ENCODE results near the gene PNLDC1.

PNLDC1 gene

DNA sequence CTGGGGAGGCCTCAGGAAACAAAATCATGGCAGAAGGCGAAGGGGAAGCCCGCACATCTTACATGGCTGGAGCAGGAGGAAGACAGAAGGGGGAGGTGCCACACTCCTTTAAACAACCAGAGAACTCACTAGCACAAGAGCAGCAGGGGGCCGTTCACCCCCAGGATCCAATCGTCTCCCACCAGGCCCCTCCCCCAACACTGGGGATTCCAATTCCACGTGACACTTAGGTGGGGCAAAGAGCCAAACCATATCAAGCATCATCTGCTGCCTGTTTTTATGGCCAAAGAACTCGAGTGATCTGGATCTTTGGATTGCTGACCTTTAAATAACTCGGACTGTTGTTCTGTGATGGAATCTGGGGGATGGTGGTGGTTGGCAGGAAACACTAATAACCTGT is 28.0 kb downstream of the PNLDC1 start:
- TF ChIP-seq MYC (IDR thresholded peaks at IDR 0.05; ENCODE audit: low read depth, low read length) (no peak), POLR2A (IDR thresholded peaks at IDR 0.05; ENCODE audit: extremely low read depth, insufficient read length) (no peak), MAX (IDR thresholded peaks at IDR 0.05; ENCODE audit: low read depth, low read length) (no peak)
- TF ChIP-seq, protein P1, sequence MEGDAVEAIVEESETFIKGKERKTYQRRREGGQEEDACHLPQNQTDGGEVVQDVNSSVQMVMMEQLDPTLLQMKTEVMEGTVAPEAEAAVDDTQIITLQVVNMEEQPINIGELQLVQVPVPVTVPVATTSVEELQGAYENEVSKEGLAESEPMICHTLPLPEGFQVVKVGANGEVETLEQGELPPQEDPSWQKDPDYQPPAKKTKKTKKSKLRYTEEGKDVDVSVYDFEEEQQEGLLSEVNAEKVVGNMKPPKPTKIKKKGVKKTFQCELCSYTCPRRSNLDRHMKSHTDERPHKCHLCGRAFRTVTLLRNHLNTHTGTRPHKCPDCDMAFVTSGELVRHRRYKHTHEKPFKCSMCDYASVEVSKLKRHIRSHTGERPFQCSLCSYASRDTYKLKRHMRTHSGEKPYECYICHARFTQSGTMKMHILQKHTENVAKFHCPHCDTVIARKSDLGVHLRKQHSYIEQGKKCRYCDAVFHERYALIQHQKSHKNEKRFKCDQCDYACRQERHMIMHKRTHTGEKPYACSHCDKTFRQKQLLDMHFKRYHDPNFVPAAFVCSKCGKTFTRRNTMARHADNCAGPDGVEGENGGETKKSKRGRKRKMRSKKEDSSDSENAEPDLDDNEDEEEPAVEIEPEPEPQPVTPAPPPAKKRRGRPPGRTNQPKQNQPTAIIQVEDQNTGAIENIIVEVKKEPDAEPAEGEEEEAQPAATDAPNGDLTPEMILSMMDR (IDR thresholded peaks at IDR 0.05; ENCODE audit: low read depth, low read length) = no peak
- DNase-seq (ENCODE audit: low read depth) = no peak

DNA sequence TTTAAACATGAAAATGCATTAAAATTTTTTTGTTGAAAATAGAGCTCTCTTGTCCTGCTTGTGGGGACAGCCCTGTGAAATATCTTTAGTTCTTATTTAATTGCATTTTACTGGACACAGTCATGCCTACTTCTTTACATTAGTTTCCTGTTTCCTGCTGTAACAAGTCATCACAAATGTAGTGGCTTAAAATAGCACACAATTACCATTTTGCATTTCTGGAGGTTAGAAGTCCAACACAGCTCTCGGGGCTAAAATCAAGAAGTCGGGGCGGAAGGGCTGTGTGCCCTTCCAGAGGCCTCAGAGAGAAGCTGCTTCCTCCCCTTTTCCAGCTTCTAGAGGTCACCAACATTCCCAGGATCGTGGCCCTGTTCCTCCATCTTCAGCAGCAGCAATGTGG is 29.4 kb downstream of the PNLDC1 start:
- peak; percentile 58 for DNase-seq (ENCODE audit: low read depth)
- TF ChIP-seq POLR2A (IDR thresholded peaks at IDR 0.05; ENCODE audit: extremely low read depth, insufficient read length) = no peak
- TF ChIP-seq MAX (IDR thresholded peaks at IDR 0.05; ENCODE audit: low read depth, low read length) = no peak
- TF ChIP-seq, protein P1 (IDR thresholded peaks at IDR 0.05; ENCODE audit: low read depth, low read length) = no peak
- no peak for TF ChIP-seq MYC (IDR thresholded peaks at IDR 0.05; ENCODE audit: low read depth, low read length)
- no peak overlapping the region for H3K4me3 ChIP-seq (ENCODE audit: low read depth, low read length)

More for the DNA sequence above, 28.0 kb downstream of the PNLDC1 start:
- H3K4me3 ChIP-seq (ENCODE audit: low read depth, low read length) = no peak overlapping the region

DNA sequence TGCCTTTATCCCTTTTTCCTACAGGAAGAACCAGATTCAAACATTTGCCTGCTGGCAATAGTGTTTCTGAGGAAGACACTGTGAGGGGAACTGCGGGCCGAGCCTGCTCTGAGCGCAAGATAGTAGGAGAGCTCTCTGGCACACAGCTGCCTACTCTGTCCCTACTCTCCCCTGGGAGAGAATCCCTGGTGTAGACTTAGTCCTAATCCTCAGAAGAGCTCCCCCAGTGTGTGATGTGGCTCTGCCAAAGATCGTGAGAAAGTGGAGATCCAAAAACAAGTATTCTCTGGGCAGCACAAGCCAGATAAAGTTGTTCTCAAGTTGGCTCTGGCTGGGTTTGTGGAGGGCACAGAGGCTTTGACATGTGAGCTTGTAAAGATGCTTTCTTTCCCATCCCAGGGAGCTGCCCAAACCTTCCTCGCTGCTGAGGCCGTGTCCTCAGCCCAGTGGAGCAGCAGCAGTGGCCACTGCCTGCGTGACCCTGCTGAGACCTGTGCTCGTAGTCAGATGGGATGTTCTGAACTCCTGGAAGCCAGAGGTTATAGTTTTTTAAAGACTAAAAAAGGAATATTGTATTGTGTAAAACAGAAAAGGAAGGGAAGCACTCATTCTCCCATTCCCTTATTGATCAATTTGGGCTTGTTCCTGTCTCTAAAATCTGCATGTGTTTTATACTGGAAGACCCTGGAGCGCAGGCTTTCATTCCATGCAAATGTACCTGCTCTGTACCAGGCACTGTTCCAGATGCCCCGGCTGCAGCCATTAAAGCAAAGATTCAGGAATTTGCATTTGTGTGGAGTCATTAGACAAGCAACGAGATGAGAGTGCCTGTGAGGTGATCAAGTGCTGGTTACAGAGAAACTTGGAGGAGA is 30.7 kb downstream of the PNLDC1 start:
- no peak for TF ChIP-seq POLR2A (IDR thresholded peaks at IDR 0.05; ENCODE audit: extremely low read depth, insufficient read length)
- no peak for TF ChIP-seq MAX (IDR thresholded peaks at IDR 0.05; ENCODE audit: low read depth, low read length)
- TF ChIP-seq MYC (IDR thresholded peaks at IDR 0.05; ENCODE audit: low read depth, low read length) = no peak
- TF ChIP-seq, protein P1 (IDR thresholded peaks at IDR 0.05; ENCODE audit: low read depth, low read length) = no peak
- no peak for DNase-seq (ENCODE audit: low read depth)
- H3K4me3 ChIP-seq (ENCODE audit: low read depth, low read length) = no peak overlapping the region

GRCh38 chr6:159831373-159831679 is 31.2 kb downstream of the PNLDC1 start:
- TF ChIP-seq, protein P1 (IDR thresholded peaks at IDR 0.05; ENCODE audit: low read depth, low read length) = no peak
- TF ChIP-seq MYC (IDR thresholded peaks at IDR 0.05; ENCODE audit: low read depth, low read length) (no peak), MAX (IDR thresholded peaks at IDR 0.05; ENCODE audit: low read depth, low read length) (no peak), POLR2A (IDR thresholded peaks at IDR 0.05; ENCODE audit: extremely low read depth, insufficient read length) (no peak)
- no peak overlapping the region for H3K4me3 ChIP-seq (ENCODE audit: low read depth, low read length)
- DNase-seq (ENCODE audit: low read depth) = no peak

DNA sequence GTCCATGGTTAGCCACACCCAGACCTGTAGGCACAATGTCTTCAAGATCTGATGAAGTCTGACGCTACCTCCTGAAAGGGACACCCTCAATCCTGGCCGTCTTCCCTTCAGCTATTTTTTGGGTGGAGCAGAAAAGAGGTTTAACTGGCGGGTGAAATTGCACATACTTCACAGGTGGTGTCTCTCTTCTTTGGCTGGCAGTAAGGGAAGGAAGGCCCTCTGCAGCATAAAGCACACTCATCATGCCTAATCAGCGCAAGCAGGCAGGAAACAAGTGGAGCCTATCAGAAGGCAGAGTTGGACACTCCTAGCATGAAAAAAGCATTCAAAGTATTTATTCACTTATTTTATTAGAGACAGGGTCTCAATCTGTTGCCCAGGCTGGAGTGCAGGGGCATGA is 32.9 kb downstream of the PNLDC1 start:
- no peak for DNase-seq (ENCODE audit: low read depth)
- H3K4me3 ChIP-seq (ENCODE audit: low read depth, low read length) = no peak overlapping the region
- TF ChIP-seq, protein P1 (IDR thresholded peaks at IDR 0.05; ENCODE audit: low read depth, low read length) = no peak
- TF ChIP-seq MYC (IDR thresholded peaks at IDR 0.05; ENCODE audit: low read depth, low read length) (no peak), POLR2A (IDR thresholded peaks at IDR 0.05; ENCODE audit: extremely low read depth, insufficient read length) (no peak), MAX (IDR thresholded peaks at IDR 0.05; ENCODE audit: low read depth, low read length) (no peak)
